A673 (cell line): ENCODE data around the gene ANAPC5.

Experiments used
- EZH2 ChIP-seq: fragments of 200-600 bp; sonication (generic); IDR thresholded peaks from 2 replicates; pipeline ENCODE4 v1.6.1; 2017; ENCODE audit warnings: borderline replicate concordance, low read depth, mild to moderate bottlenecking, mixed read lengths, antibody characterized with exemption, low read length; ENCODE audit not compliant: poor library complexity, severe bottlenecking
- TF ChIP-seq, protein P1 (sequence below): fragments of 300-800, 200-600 bp; sonication (generic); conservative IDR thresholded peaks from 2 replicates; pipeline ENCODE4 v1.5.1; 2017; ENCODE audit warnings: low read depth, mild to moderate bottlenecking, antibody characterized with exemption, low read length, moderate library complexity, mixed read lengths

DNA sequence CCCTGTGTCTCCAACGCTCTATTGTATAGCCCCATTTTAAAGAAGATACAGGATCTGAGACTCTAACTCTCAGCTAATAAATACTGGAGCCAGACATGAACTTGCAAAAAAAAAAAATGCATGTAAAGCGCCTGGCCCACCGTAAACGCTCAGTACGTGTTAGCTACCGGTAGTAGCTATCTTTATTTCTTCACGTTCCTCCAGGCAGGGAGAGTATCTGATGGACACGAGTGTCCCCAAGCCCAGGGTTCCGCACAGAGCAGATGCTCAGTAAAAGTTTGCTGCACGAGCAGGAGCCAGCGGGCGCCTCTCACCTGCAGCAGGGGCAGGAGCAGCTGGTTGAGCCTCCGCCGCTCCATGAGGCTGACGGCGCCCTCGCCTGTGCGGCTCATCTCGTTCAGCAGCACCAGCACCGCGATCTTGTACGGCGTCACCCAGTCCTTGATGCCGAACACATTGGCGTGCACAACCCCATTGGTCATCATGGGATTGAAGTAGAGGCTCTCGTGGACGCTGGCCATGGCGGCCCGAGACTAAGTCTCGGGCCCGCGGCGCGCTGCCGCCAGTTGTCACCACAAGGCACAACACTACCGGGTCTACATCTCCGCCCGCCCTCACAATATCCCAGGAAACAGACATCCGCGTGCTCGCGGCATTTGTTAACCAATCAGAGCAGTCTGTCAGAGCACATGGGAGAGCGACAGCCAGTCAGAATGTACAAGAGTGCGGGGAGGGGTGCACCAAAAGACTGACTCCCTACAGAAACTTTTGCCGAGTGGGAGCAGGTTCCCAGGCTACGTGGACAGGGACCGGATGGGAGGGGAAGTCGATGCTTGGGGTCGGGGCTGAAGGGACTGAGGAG lies at the start of gene ANAPC5:
- no peak for TF ChIP-seq EZH2
- TF ChIP-seq, protein P1, sequence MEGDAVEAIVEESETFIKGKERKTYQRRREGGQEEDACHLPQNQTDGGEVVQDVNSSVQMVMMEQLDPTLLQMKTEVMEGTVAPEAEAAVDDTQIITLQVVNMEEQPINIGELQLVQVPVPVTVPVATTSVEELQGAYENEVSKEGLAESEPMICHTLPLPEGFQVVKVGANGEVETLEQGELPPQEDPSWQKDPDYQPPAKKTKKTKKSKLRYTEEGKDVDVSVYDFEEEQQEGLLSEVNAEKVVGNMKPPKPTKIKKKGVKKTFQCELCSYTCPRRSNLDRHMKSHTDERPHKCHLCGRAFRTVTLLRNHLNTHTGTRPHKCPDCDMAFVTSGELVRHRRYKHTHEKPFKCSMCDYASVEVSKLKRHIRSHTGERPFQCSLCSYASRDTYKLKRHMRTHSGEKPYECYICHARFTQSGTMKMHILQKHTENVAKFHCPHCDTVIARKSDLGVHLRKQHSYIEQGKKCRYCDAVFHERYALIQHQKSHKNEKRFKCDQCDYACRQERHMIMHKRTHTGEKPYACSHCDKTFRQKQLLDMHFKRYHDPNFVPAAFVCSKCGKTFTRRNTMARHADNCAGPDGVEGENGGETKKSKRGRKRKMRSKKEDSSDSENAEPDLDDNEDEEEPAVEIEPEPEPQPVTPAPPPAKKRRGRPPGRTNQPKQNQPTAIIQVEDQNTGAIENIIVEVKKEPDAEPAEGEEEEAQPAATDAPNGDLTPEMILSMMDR = peak; percentile 24; the same call in 1 of the 2 replicates
